NCI-H748 (cell line): Measurements from ENCODE around the gene PTCD2.
A peak's percentile ranks its signal among the peaks of the same experiment; 100 is the strongest.
"Not testable (repeated sequence)": the region's sequence is repeated elsewhere in the genome, so short reads cannot be mapped to it uniquely, and the experiment has no call there.

ENCODE experiments used
- DNase-seq: peaks from one replicate; lab custom pipeline; 2025; ENCODE audit not compliant: unreplicated experiment; lab: John Stamatoyannopoulos, UW

The PTCD2 gene

GRCh38 chr5:72377910-72378638, 57.9 kb downstream of the PTCD2 start:
- DNase-seq = no peak

GRCh38 chr5:72378639-72379289, 58.6 kb downstream of the PTCD2 start:
- peak; percentile 56 for DNase-seq

GRCh38 chr5:72379936-72380335, 59.8 kb downstream of the PTCD2 start:
- DNase-seq = no peak

- no peak for DNase-seq
These were observed 60.5 kb downstream of the PTCD2 start for GRCh38 chr5:72380492-72381274.

GRCh38 chr5:72383280-72383679, 63.1 kb downstream of the PTCD2 start:
- no peak for DNase-seq

- no peak for DNase-seq
These were observed 63.6 kb downstream of the PTCD2 start for GRCh38 chr5:72383726-72384125.

- no peak for DNase-seq
These were observed 66.5 kb downstream of the PTCD2 start for GRCh38 chr5:72386639-72387038.

GRCh38 chr5:72387985-72388384, 67.8 kb downstream of the PTCD2 start:
- no peak for DNase-seq

GRCh38 chr5:72388646-72389045, 68.5 kb downstream of the PTCD2 start:
- DNase-seq = no peak

GRCh38 chr5:72390836-72391235, 70.7 kb downstream of the PTCD2 start:
- DNase-seq = no peak

- DNase-seq = no peak
These were observed 72.2 kb downstream of the PTCD2 start for GRCh38 chr5:72392326-72392733.

GRCh38 chr5:72393052-72393451, 72.9 kb downstream of the PTCD2 start:
- DNase-seq = no peak

- peak; percentile 34 for DNase-seq
These were observed 74.5 kb downstream of the PTCD2 start for GRCh38 chr5:72394688-72395087.

- no peak for DNase-seq
These were observed 77.7 kb downstream of the PTCD2 start for GRCh38 chr5:72397836-72398235.

GRCh38 chr5:72400950-72401349, 80.8 kb downstream of the PTCD2 start:
- DNase-seq = no peak

GRCh38 chr5:72402381-72402890, 82.3 kb downstream of the PTCD2 start:
- DNase-seq = no peak

- peak; percentile 35 for DNase-seq
These were observed 82.9 kb downstream of the PTCD2 start for GRCh38 chr5:72402959-72403628.

GRCh38 chr5:72404771-72405170, 84.6 kb downstream of the PTCD2 start:
- DNase-seq = not testable (repeated sequence)

- DNase-seq = no peak
These were observed 86.9 kb downstream of the PTCD2 start for GRCh38 chr5:72407078-72407477.

GRCh38 chr5:72407541-72407940, 87.4 kb downstream of the PTCD2 start:
- no peak for DNase-seq

GRCh38 chr5:72408127-72408526, 88.0 kb downstream of the PTCD2 start:
- no peak for DNase-seq
